Measurements from ENCODE around the gene RBBP5.

DNA sequence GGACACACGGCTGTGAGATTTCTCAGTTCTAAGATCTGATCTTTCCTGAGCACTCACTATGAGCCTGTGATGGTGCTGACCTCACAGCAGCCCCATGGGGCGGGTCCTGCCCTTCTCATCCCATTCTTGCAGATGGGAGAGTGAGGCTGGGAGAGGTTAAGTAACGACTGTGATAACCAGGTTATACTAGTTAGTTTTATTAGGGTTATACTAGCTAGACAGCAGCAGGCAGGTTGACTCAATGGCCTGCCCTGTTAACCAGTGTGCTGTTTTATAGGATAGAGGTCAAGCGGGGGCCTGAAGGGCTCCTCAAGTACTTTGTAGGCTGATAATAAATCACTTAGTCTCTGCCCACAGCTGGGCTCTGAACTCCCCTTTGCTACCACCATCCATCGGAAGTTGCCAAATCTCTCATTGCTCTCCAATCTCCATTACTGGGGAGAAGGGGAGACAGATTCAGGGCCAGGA, 74.0 kb downstream of the RBBP5 start:
- TF ChIP-seq POLR2A (IDR thresholded peaks at IDR 0.05), result no peak
- TF ChIP-seq CTCF (IDR thresholded peaks at IDR 0.05 in 4 of 5, conservative IDR thresholded peaks at IDR 0.05 in 1 of 5), result no peak

Data from gastrocnemius medialis (tissue), 4 donors.